Stimulated activated CD4-positive, alpha-beta T cell treated with anti-CD3 and anti-CD28 coated beads, Interleukin-4, amount 100 ng/mL, for 48 hours (primary cell): ENCODE measurements around the gene MGST3.
"Not testable (repeated sequence)": the region's sequence is repeated elsewhere in the genome, so short reads cannot be mapped to it uniquely, and the experiment has no call there.

Source experiments
- DNase-seq, 2 donors: peaks; one replicate each; pipeline ENCODE4 v3.0.0-alpha.2; 2020; ENCODE audit warnings: low read depth in 2 of 2

MGST3 gene

GRCh38 chr1:165658766-165659580 is 27.9 kb downstream of the MGST3 start:
- DNase-seq: not testable (repeated sequence)

DNA sequence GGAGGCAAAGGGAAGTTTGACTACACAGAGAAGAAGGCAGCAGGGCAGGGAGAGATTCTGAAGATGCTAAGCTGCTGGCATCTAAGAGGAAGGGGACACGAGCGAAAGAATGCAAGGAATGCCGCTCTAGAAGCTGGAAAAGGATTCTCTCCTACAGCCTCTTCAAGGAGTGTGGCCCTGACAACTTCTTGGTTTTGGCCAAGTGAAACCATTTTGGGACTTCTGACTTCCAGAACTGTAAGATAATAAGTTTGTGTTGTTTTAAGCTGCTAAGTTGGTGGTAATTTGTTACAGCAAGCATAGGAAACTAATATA is 28.5 kb downstream of the MGST3 start:
- no peak for DNase-seq

DNA sequence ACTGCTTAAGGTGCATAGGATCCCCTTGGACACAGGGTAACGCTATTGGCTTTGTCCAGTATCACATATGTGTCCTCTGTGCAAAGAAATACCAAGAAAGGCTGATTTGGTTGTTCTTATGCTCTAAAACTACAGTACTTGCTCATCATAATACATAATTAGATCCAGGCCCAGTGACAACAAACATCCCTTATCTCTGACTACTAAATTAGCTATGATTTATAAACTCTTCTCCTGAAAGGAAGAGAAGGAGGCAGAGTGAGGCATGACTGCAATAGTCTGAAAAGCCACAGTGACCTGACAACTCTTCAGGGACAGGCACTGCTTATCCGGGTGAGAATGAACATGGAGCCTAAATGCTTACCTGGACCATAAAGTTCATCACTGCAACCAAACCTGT is 30.7 kb downstream of the MGST3 start:
- DNase-seq: no peak

GRCh38 chr1:165662186-165662585 is 31.2 kb downstream of the MGST3 start:
- no peak for DNase-seq

DNA sequence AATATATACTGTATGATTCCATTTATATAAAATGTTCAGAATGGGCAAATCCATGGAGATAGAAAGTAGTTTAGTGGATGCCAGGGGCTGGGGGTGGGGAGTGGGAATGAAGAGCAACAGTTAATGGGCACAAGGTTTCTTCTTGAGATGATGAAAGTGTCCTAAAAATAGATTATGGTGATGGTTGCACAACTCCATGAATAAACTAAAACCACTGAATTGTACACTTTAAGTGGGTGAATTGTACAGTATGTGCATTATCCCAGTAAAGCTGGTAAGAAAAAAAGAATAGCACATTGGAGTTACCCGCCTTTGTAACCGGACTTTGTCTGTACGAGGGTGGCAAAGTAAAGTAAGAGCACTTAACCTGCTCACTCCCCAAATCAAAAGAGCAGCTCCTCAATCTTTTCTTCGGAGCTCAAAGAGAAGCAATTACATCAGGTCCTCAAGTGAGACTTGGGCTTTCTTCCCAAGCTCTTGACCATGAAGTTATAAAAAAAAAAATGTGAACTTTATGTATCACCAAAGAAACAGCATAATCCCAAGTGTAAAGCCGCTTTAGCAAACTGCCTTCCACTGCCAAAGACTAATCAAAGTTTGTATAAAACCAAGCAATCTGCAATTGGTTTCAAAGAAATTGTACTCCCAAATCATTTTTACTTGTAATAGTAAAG is 35.3 kb downstream of the MGST3 start:
- DNase-seq: no peak

- no peak for DNase-seq
Observed at GRCh38 chr1:165668184-165668583, 37.1 kb downstream of the MGST3 start.

DNA sequence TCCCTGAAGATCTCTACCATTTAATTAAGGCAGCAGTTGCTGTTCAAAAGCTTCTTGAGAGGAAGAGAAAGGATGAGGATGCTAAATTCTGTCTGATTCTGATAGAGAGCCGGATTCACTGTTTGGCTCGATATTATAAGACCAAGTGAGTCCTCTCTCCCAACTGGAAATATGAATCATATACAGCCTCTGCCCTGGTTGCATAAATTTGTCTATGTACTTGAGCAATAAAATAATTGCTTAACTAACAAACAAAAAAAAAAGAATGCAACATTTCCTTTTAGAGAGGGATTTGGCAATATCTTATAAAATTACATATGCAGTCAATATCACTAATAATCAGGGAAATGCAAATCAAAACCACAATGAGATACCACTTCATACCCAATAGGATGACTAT is 40.5 kb downstream of the MGST3 start:
- no peak for DNase-seq

DNA sequence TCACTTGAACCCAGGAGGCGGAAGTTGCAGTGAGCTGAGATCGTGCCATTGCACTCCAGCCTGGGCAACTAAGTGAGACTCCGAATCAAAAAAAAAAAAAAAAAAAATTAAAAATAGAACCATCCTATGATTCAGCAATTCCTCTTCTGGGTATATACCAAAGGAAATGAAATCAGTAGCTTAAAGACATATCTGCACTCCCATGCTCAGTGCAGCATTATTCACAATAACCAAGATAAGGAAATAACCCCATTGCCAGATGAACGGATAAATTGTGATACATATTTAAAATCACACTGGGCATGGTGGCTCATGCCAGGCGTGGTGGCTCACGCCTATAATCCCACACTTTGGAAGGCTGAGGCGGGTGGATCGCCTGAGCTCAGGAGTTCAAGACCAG is 43.6 kb downstream of the MGST3 start:
- DNase-seq: no peak

GRCh38 chr1:165675794-165676193 is 44.8 kb downstream of the MGST3 start:
- no peak for DNase-seq

DNA sequence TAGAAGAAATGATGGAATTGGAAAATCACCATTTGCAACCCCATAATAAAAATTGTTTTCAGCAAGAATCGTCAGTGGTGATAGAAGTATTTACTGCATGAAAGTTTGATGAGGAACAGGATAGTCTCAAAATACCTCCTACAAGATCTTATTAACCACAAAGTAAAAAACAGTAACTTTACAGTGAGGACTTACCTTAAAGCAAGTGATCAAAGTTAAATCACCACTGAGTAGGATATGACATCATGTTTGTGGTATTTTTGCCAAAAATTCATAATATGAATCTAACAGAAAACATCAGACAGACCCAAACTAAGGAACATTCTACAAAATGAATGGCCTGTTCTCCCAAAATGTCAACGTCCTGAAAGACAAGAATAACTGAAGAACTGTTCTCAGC is 47.5 kb downstream of the MGST3 start:
- DNase-seq: no peak

DNA sequence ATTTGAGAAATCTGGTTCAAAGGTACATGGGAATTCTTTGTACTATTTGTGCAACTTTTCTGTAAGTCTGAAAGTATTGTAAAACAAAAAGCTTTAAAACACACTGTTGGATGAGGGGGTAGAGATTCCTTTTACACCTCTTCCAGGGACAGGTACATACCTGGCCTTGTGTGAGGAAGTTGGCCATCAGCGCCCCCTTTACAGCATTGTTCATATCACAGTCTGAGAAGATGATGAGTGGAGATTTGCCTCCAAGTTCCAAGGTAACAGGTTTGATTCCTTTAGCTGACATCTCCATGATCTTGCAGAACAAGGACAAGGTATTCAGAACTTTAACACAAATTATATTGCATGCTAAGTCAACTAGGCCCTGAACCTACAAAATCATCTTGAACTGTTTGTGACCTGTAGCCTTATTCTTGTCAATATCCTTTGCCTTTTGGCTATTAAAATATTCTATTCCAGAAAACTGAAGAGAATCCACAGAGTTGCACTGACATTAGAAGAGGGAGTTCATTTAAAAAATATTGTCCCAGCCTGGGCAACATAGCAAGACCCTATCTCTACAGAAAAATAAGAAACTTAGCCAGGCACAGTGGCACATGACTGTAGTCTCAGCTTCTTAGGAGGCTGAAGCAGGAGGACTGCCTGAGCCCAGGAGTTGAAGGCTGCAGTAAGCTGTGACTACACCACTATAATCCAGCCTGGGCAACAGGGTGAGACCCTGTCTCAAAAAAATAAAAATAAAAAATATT is 48.4 kb downstream of the MGST3 start:
- no peak for DNase-seq

GRCh38 chr1:165680303-165680702 is 49.3 kb downstream of the MGST3 start:
- DNase-seq: no peak

DNA sequence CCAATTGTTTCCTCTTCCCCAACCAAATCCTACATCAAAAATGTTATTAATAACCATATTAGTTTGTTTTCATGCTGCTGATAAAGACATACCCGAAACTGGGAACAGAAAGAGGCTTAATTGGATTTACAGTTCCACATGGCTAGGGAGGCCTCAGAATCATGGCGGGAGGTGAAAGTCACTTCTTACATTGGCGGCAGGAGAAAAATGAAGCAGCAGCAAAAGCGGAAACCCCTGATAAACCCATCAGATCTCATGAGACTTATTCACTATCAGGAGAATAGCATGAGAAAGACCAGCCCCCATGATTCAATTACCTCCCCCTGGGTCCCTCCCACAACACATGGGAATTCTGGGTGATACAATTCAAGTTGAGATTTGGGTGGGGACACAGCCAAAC is 49.7 kb downstream of the MGST3 start:
- DNase-seq: not testable (repeated sequence)

DNA sequence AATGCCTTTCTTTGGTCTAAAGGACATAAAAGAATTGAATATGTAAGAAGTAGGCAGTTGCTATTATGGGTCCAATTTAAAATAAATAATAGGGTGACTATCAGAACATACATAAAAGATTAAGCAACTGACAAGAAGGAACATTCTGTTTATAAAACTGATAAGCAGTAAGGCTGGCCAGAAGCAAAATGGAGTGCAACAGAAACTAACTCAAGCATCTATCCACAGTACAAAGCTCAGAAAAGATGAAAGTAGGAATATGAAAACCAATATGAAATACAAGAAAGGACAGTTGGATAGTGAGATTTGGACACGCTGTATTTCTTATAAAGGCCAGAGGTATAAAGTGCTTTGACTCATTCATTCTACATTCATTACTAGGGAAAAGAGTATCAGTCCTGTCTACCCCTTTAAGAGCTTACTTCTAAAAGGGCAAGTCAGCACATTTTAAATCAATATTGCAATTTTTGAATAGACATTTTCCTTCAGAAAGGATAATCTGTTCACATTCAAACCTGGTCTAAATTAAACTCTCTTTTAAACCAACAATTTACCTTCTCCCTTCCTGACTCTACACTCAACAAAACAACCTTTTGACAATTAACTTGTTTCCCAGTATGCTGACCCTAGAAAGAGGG is 52.9 kb downstream of the MGST3 start:
- no peak for DNase-seq

- no peak for DNase-seq
Observed at GRCh38 chr1:165686121-165686970, 55.3 kb downstream of the MGST3 start.

DNA sequence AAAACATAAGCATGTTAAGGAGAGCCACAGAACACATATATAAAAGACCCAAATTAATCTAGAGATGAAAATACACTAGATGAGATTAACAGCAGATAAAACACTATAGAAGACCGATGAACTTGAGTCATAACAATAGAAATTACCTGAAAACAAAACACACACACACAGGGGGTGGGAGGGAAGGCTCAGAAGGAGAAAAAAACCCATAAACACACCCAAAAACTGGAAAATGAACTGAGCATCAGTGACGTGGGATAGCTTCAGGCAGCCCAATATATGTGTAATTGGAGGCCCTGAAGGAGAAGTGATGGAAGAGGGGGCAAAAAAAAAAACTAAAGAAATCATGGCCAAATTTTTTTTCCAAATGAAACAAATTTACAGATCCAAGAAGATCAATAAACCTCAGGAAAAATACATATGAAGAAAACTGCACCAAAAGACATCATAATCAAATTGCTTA is 56.0 kb downstream of the MGST3 start:
- no peak for DNase-seq

DNA sequence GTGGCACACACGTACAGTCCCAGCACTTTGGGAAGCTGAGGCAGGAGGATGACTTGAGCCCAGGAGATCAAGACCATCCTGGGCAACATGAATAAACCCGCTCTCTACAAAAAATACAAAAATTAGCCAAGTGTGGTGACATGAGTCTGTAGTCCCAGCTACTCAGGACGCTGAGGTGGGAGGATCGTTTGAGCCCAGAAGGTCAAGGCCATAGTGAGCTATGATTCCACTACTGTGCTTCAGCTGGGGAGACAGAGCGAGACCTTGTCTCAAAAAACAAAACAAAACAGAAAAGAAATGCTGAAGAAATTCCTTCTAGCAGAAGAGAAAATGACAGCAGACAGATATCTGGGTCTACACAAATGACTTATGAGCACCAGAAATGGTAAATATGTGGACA is 57.0 kb downstream of the MGST3 start:
- DNase-seq: no peak

DNA sequence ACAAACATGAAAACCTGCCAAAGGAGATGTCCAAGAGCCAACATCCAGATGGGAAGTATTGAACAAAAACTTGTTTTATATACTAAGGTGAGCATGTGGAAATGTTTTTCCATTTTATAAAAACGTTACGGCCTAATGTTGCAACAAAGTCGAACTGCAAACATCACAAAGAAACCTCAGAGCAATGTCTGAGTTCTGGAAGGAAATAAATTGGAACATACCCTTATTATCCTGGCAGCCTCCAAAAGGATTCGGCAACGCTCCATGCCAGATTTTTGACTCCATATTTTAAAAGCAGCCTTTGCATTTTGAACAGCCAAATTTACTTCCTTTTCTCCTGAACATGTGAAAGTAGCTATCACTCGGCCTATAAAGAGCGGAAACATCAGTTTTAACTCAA is 64.0 kb downstream of the MGST3 start:
- no peak for DNase-seq

- DNase-seq: no peak
Observed at GRCh38 chr1:165696625-165697100, 65.6 kb downstream of the MGST3 start.

DNA sequence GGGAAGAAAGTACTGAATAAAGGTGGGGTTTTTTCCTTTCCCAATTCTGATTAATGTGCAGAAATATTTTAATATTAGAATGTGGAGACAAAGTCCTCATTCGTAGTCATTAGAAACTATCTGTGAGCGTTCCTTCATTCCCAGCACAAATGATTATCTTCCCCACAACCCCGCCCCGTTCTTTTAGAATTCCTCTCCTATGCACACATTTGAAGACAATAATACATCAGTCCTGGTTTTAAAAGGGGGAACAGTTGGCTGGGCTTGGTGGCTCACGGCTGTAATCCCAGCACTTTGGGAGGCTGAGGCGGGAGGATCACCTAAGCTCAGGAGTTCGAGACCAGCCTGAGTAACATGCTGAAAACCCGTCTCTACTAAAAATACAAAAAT is 66.5 kb downstream of the MGST3 start:
- DNase-seq: no peak
